SKM-1 treated with dmso at 0.1 percent for 144 hours (cell line): Measurements from ENCODE around the gene IL17C.

Source experiments
- DNase-seq: peaks from one replicate; lab custom pipeline; 2025; ENCODE audit not compliant: unreplicated experiment; lab: John Stamatoyannopoulos, UW

IL17C gene, protein sequence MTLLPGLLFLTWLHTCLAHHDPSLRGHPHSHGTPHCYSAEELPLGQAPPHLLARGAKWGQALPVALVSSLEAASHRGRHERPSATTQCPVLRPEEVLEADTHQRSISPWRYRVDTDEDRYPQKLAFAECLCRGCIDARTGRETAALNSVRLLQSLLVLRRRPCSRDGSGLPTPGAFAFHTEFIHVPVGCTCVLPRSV

DNA sequence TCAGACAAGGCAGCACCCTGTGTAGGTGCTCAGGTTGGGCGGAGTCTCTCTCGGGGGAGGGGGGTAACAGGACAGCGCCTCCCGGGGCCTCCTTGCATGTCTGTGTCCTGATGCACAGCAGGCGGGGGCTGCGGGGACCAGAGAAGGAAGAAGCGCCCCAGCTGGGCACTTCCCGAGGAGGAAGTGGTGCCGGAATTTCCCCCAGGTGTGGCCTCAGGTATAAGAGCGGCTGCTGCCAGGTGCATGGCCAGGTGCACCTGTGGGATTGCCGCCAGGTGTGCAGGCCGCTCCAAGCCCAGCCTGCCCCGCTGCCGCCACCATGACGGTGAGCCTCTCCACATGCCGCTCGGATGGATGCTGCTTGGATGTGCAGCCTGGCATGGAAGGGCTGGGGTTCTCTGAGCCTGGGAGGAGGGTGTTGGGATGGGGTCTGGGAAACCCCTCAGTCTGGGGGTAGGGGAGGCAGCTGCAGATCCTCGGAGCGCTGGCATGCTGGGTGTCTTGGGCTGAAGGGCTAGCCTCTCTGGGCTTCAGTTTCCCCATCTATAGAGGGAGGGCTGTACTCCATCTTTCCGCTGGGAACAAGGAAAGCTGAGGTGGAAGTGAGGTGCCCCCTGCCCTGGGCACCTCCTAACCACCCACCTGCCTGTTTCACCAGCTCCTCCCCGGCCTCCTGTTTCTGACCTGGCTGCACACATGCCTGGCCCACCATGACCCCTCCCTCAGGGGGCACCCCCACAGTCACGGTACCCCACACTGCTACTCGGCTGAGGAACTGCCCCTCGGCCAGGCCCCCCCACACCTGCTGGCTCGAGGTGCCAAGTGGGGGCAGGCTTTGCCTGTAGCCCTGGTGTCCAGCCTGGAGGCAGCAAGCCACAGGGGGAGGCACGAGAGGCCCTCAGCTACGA, at the start of gene IL17C:
Gene IL17C (plus strand): TSS at position 250 of the 908 bp plus-strand sequence. CDS start 70 bp downstream, at position 320.
- DNase-seq, result no peak

DNA sequence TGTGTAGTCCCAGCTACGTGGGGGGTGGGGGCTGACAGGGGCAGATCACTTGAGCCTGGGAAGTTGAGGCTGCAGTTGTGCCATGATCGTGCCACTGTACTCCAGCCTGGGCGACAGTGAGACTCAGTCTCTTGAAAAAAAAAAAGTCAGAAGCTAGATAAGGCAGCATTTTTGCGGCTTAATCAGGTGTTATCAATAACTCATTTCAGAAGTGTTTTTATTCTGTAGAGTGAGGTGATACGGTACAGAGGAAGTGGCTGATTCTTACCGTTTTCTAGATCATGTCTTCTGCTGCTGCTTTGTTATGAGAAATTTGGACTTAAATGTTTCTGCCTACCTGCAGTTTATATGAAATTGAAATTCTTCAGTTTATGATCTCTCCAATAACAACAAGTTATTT, 49.6 kb upstream of the IL17C start:
- no peak for DNase-seq

DNA sequence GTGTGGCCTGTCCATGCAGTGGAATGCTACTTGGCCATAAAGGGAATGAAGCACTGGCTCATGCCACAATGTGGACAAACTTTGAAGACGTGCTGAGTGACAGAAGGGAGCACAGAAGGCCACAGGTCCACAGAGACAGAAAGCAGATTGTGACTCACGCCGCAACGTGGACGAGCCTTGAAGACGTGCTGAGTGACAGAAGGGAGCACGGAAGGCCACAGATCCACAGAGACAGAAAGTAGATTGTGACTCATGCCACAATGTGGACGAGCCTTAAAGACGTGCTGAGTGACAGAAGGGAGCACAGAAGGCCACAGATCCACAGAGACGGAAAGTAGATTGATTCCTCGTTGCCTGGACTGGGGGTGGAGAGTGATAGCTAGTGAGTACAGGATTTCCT, 48.9 kb upstream of the IL17C start:
- DNase-seq, result no peak

DNA sequence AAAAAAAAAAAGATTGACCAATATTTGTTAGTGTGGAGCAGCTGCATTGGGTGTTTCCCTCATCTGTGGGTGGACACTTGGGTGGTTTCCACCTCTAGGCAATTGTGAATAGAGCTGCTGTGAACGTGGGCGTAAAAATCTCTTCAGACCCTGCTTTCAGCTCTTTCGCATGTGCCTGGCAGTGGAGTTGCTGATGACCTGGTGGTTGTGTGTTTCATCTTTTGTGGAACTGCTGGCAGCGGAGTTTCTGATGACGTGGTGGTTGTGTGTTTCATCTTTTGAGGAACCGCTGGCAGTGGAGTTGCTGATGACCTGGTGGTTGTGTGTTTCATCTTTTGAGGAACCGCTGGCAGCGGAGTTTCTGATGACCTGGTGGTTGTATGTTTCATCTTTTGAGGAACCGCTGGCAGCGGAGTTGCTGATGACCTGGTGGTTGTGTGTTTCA, 46.8 kb upstream of the IL17C start:
- DNase-seq, result no peak

DNA sequence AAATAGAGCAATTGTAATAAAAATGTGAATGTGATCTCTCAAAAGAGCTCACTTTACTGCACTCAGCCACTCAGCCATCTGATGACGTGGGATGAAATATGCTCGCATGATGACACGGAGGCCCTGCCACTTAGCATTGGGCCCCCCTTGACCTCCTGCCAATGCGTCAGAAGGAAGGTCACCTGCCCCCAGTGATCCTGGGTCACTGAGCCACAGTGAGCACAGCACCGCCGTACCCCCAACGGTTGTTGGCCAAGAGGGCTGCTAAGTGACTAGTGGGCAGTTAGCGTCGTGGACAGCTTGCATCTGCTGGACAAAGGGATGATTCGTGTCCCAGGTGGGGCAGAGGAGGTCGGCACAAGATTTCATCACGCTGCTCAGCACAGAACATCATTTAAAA, 45.3 kb upstream of the IL17C start:
- no peak for DNase-seq

DNA sequence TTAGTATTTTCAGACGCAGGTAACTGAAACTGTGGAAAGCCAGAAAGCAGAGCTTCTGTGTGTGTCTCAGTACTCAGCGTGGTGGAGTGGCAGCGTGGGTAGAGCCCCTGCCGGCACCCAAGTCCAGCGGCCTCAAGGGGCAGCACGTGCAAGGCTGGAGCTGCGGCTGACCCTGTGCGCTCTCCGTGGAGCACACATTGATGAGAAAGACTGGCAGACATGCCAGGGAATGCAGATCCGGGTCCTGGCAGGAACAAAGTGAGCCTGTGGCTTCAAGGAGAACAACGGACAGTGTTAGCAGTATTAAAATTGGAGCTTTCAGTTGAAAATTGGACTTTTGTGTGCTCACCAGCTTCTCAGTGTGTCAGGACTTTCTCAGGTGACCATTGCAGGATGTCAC, 44.9 kb upstream of the IL17C start:
- DNase-seq, result no peak

DNA sequence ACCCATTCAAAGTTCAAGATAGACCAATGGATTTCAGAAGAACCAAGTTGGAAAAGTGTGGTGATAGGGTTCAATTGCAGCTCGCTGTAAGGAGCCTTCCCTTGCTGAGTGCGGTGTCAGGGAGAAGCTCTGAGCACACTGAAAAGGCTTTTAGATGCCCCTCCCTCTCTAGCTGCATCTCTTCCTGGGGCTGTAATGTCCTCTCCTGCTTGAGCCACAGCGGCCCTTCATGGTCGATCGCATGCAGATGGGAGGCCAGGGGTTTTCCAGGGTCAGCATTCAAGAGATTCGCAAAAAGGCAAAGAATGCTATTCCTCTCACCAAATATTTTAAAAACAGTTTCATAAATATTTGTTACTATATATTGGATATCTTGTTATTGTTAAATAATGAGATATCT, 44.5 kb upstream of the IL17C start:
- DNase-seq, result no peak

DNA sequence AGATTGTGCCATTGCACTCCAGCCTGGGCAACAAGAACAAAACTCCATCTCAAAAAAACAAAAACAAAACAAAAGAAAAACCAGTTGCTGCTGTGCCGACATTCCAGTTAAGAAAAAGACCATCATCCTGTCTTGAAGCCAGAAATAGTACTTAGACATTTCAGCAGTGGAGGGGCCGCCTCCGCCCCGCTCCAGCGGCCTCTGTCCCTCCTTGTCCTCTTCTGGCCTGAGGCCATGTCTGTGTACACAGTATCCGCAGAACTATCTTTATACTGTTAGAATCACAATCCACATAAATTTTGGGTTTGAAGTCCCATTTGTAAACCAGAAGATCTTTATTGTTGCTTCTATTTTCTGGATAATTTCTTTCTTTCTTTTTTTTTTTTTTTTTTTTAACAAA, 43.3 kb upstream of the IL17C start:
- DNase-seq, result no peak

DNA sequence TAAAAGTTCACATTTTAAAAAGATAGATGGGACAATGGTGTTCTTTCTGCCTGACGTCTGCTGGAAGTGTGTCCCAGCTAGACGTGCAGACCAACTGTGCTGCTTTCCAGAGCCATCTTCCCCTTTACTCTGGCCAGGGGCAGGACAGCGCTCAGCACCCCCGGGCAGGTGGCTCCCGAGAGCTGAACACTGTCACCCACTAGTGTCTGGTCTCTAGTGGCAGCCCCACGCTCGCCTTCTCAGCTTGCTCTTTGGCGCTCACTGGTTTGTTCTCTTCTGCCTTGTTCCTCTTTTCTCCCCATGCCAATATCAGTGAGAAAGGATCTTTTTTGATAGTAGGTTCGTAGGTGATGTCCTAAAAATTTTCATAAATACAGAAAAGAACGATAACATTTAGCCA, 42.5 kb upstream of the IL17C start:
- DNase-seq, result no peak

DNA sequence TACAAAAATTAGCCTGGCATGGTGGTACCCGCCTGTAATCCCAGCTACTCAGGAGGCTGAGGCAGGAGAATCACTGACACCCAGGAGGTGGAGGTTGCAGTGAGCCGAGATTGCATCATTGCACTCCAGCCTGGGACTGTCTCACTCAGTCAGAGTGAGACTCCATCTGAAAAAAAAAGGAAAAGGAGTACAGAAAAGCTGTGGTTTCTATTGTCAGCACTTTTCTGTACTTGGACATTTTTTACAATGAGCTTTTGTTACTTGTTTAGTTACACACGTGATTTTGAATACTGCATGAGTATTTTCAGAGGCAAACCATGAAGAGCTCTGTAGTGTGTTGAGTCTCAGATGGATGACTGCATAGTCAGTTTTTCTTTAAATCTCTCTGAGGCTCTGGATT, 41.9 kb upstream of the IL17C start:
- no peak for DNase-seq

DNA sequence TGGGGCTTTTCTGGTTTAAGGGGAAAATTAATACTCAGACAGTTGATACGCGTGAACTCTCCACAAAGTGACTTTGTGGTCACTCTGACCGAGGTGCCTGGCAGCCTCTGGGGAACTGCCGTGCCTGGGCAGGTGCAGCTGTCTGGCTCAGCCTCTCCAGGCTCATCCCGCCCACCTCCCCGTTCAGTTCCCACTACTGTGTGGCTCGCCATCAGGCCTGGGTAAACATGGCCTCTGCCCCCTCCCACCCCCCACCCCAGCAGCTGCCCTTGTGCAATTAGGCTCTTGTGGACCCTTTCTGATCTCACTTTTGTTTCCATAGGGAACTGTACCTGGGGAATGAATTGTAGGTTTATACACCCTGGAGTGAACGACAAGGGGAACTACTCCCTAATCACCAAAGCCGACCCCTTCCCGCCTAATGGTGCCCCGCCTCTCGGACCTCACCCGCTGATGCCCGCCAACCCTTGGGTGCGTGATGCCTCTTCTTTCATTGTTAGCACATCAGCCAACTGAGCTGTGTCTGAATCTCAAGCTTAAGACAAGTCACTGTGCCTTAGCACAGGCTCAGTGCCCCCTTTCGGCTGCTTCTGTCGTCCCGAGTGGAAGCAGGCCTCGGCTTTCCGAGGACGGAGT, 40.4 kb upstream of the IL17C start:
- DNase-seq, result no peak

DNA sequence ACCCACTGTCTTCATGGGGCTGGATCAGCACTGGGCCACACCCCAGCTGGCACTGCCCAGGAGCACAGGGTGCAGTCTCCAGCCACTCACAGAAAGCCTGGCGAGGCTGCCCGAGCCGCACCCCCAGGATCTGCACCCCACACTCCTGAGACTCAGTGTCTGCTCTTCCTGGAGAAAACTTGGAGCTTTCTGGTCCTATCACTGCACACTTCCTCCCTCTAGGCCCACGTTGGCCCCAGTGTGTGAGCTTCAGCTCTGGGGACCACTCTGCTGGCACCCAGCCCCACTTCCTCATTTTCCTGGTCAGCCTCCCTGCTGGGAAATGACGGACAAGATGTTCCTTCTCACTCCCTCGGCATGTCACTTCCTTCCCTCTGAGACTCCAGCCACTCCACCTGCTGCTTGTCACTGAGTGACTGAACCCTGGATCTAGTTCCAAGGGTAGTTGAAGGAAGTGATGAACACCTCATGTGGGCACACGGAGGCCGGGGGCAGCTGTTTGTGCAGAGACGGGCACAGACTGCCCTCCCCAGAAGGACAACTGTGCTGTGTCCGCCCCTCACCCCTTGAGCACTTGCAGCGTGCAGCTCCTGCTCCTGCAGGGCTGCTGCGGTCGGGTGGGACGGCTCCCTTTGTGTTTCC, 39.2 kb upstream of the IL17C start:
- DNase-seq, result peak; percentile 2

DNA sequence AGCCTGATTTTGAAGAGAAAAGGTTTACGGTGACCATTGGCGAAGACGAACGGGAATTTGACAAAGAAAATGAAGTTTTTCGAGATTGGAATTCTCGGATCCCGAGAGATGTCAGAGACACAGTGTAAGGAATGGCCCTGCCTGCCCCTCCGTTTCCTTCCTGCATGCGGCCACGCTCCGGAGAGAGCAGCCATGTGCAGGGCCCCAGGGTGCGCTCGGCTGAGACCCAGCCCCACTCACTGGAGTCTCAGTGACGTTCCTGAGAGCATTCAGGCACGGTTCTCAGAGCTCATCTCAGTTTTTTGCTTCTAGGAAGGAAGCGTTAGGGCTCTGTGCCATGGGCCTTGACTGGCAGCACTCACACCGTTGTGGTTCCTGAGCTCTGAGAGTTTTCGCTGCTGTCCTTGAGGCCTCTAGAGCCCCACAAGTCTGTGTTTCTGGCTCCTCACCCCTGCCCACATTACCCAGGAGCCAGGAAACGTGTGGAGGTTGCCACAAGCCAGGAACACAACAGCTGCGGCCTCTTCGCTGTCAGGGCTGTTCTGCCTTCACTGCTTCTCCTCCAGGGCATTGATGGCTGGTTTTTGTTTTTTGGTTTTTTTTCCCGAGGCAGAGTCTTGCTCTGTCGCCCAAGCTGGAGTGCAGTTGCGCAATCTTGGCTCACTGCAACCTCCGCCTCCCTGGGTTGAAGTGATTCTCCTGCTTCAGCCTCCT, 38.4 kb upstream of the IL17C start:
- DNase-seq, result no peak

DNA sequence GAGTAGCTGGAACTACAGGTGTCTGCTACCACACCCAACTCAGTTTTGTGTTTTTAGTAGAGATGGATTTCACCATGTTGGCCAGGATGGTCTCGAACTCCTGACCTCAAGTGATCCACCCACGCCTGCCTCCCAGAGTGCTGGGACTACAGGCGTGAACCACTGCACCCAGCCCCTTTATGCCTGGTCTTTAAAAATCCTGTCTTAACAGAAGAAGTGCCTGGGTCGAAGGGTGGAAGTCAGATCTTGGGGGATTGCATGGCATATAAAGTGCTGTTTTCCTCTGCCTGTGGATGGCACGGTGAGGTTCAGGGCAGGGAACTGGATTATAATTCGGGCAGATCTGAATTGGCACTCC, 37.9 kb upstream of the IL17C start:
- no peak for DNase-seq

DNA sequence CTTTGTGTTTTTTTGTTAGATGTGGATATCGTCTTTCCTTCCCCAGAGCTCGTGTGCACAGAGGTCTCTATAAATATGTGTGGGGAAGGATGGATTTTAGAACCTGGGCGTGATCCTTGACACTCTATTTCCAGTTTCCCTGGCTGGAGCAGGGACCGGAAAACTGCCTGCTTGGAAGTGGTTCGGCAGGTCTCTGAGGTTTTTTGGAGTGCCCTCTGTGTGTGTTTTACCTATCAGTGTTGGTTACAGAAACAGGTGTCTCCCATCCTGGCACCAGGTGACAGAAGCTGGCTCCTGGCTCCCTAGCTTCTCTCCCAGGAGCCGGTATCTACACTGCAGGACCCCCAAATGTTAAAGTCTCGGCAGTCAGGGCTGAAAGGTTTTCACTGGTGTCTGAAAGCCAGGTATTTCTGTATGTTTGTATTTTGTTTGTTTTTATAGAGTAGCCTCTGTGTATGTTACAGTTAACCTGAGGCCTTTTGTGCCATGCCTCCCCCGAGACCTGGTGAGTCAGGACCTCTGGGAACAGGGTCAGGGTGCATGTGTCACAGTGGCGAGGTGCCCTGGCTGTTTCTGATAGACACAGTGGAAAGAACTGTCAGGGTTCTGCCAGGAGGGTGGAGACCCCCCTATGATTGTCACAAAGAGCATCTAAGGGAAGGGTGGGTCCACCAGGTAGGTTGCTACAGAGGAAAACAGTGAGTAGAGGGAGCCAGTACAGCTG, 36.9 kb upstream of the IL17C start:
- no peak for DNase-seq

DNA sequence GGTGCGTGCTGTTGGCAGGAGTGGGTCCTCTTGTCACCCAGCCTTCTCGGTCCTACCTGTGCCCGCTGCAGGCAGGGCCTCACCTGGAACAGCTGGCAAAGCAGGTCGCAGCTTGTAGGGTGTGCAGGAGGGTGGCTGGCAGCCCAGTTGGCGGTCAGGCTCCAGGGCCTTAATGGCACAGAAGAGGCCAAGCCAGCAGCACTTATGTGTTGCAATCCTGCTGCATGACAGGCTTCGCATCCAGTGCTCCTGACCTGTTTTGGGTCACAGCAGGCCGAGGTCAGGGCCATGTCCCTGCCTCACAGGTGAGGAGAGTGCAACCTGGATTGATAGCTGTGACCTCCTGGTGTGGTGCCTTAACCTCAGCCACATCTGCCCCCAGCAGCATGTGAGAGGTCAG, 36.3 kb upstream of the IL17C start:
- DNase-seq, result no peak

DNA sequence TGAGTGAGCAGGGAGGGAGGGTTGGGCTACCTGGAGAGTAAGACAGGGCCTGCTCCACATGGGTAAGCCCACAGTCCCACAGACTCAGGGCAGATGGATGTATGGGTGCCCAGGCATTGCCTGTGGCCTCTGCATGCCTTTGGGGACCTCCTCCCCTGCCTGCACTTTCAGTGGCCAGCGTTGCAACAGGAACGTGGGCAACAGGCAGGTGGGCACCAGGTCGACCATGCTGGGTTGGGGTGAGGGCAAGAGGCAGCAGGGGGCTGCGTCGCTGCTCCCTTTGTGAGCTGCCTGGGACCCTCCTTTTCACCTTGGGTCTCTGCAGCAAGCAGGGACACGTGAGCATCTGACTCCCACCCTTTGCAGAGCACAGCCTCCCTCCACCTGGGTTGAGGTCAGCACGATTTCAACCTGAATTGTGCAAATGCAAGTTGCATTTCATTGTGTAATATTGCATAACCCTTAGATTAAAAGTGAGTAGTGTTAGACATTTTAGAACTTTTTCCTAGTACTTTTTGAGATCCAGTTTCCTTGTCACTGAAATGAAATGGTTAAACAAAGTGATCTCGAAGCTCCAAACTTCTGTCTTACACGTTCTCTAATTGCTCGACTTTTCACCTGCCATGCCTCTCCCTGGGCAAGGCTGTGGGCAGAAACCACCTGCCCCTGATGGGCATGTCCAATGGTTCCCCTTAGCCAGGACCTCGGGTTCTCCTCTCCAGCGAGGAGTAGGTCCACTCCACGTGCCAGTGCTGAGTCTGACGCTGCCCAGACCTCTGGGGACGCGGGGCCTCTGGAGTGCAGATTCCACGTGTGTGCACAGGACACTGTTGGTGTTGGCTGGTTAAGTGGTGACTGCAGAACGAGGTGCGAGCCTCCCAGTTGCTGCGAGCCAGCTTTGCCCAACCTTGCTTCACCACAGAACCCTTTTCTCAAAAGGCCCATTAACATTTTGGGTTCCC, 32.9 kb upstream of the IL17C start:
- no peak for DNase-seq

DNA sequence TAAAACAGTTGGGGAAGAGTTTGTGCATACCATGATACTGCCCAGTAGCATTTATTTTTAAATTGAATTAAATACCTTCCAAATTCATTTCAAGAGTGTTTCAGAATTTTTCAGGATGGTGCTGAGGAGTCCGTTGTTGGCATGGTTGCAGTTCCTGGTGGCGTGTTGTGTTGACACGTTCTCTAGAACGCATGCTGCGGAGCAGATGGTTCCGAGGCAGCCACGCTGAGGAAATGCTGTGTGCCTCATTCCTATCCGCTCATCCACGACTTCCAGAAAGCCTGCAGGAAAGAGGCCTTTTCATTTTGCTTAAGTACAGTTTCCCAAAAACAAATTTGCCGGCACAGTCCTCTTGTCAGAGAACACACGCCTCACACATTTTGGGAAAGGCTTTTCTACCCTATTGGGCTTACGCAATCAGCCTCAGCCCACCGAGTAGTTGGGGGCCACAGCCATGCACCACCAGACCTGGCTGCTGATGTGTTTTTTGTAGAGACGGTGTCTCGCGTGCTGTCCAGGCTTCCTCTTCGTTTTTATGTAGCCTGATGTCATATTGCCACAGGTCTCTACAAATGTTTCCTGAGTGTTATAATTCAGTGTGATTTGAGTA, 32.1 kb upstream of the IL17C start:
- DNase-seq, result no peak

DNA sequence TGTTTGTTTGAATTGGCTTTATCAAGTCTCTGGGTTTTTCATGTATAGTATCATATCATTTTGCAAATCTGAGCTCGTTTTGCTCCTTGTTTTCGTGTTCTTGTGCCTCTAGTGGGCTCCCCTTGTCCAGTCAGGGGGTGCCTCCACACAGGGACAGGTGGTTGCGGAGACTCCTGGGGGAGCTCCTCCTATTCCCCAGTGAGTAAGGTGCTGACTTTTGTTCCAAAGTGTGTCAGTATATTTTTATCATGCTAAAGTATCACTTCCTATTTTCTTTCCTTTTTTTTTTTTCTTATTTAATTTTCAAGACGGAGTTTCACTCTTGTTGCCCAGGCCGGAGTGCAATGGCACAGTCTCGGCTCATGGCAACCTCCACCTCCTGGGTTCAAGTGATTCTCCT, 30.3 kb upstream of the IL17C start:
- DNase-seq, result no peak
